ENCODE results near the gene CST11.

The CST11 gene

GRCh38 chr20:23437126-23437899 is 15.4 kb downstream of the CST11 start:
- no peak overlapping the region for H3K4me3 ChIP-seq (replicated peaks in 1 of 2; ENCODE audit: low read depth in 2 of 2, low read length in 2 of 2)
- no peak for DNase-seq (ENCODE audit: low read depth in 2 of 2)
- TF ChIP-seq CTCF (IDR thresholded peaks at IDR 0.05; ENCODE audit: low read depth, low read length) = no peak

GRCh38 chr20:23436681-23437080 is 16.0 kb downstream of the CST11 start:
- DNase-seq (ENCODE audit: low read depth in 2 of 2) = peak in 1 of 2 donors; percentile 78
- TF ChIP-seq CTCF (IDR thresholded peaks at IDR 0.05; ENCODE audit: low read depth, low read length) = no peak
- H3K4me3 ChIP-seq (replicated peaks in 1 of 2; ENCODE audit: low read depth in 2 of 2, low read length in 2 of 2) = no peak overlapping the region

GRCh38 chr20:23435626-23436539 is 16.8 kb downstream of the CST11 start:
- no peak overlapping the region for H3K4me3 ChIP-seq (replicated peaks in 1 of 2; ENCODE audit: low read depth in 2 of 2, low read length in 2 of 2)
- no peak for TF ChIP-seq CTCF (IDR thresholded peaks at IDR 0.05; ENCODE audit: low read depth, low read length)
- DNase-seq (ENCODE audit: low read depth in 2 of 2) = peak in 1 of 2 donors; percentile 48

- H3K4me3 ChIP-seq (replicated peaks in 1 of 2; ENCODE audit: low read depth in 2 of 2, low read length in 2 of 2) = no peak overlapping the region
- TF ChIP-seq CTCF (IDR thresholded peaks at IDR 0.05; ENCODE audit: low read depth, low read length) = no peak
- no peak for DNase-seq (ENCODE audit: low read depth in 2 of 2)
These were observed 18.0 kb downstream of the CST11 start for GRCh38 chr20:23434521-23435313.

- no peak for TF ChIP-seq CTCF (IDR thresholded peaks at IDR 0.05; ENCODE audit: low read depth, low read length)
- DNase-seq (ENCODE audit: low read depth in 2 of 2) = no peak
- H3K4me3 ChIP-seq (replicated peaks in 1 of 2; ENCODE audit: low read depth in 2 of 2, low read length in 2 of 2) = no peak overlapping the region
These were observed 19.0 kb downstream of the CST11 start for GRCh38 chr20:23433628-23434027.

- DNase-seq (ENCODE audit: low read depth in 2 of 2) = no peak
- TF ChIP-seq CTCF (IDR thresholded peaks at IDR 0.05; ENCODE audit: low read depth, low read length) = no peak
- no peak overlapping the region for H3K4me3 ChIP-seq (replicated peaks in 1 of 2; ENCODE audit: low read depth in 2 of 2, low read length in 2 of 2)
These were observed 27.5 kb downstream of the CST11 start for GRCh38 chr20:23425129-23425528.
